GM19324 (cell line): ENCODE measurements around the gene RALY.

Source experiments
- ATAC-seq: cut with Tn5 transposase; IDR thresholded peaks from one replicate; pipeline ENCODE4 v1.9.1; 2021; ENCODE audit warnings: mild to moderate bottlenecking, moderate library complexity; ENCODE audit not compliant: unreplicated experiment, low FRiP score

Gene RALY

GRCh38 chr20:34072778-34073177, 79.1 kb downstream of the RALY start:
- ATAC-seq: no peak

- ATAC-seq: no peak
These were observed 80.5 kb downstream of the RALY start for GRCh38 chr20:34074101-34074760.

GRCh38 chr20:34075647-34076046, 81.9 kb downstream of the RALY start:
- ATAC-seq: no peak

- no peak for ATAC-seq
These were observed 83.2 kb downstream of the RALY start for GRCh38 chr20:34076952-34077351.

GRCh38 chr20:34078540-34078939, 84.8 kb downstream of the RALY start:
- ATAC-seq: no peak

GRCh38 chr20:34079818-34080217, 86.1 kb downstream of the RALY start:
- ATAC-seq: no peak

GRCh38 chr20:34082232-34082887, 88.6 kb downstream of the RALY start:
- ATAC-seq: no peak

GRCh38 chr20:34083137-34083536, 89.4 kb downstream of the RALY start:
- ATAC-seq: no peak

- ATAC-seq: no peak
These were observed 90.1 kb downstream of the RALY start for GRCh38 chr20:34083781-34084180.

- no peak for ATAC-seq
These were observed 90.7 kb downstream of the RALY start for GRCh38 chr20:34084227-34084923.

GRCh38 chr20:34085544-34086040, 91.9 kb downstream of the RALY start:
- ATAC-seq: no peak

GRCh38 chr20:34088305-34089174, 94.8 kb downstream of the RALY start:
- ATAC-seq: no peak

- ATAC-seq: no peak
These were observed 95.4 kb downstream of the RALY start for GRCh38 chr20:34089175-34089479.

GRCh38 chr20:34089655-34090345, 96.1 kb downstream of the RALY start:
- no peak for ATAC-seq

GRCh38 chr20:34090645-34091044, 96.9 kb downstream of the RALY start:
- ATAC-seq: no peak

GRCh38 chr20:34091637-34092200, 98.0 kb downstream of the RALY start:
- ATAC-seq: no peak

- ATAC-seq: no peak
These were observed 100.2 kb downstream of the RALY start for GRCh38 chr20:34093895-34094294.

- ATAC-seq: no peak
These were observed 102.1 kb downstream of the RALY start for GRCh38 chr20:34095825-34096224.

GRCh38 chr20:34096699-34097444, 103.2 kb downstream of the RALY start:
- ATAC-seq: no peak
